ENCODE data around the gene NT5DC1.

- TF ChIP-seq EZH2 (IDR thresholded peaks at IDR 0.05; ENCODE audit: borderline replicate concordance, insufficient read depth, low read depth, low read length, poor library complexity, severe bottlenecking) = no peak
- TF ChIP-seq, protein P1, sequence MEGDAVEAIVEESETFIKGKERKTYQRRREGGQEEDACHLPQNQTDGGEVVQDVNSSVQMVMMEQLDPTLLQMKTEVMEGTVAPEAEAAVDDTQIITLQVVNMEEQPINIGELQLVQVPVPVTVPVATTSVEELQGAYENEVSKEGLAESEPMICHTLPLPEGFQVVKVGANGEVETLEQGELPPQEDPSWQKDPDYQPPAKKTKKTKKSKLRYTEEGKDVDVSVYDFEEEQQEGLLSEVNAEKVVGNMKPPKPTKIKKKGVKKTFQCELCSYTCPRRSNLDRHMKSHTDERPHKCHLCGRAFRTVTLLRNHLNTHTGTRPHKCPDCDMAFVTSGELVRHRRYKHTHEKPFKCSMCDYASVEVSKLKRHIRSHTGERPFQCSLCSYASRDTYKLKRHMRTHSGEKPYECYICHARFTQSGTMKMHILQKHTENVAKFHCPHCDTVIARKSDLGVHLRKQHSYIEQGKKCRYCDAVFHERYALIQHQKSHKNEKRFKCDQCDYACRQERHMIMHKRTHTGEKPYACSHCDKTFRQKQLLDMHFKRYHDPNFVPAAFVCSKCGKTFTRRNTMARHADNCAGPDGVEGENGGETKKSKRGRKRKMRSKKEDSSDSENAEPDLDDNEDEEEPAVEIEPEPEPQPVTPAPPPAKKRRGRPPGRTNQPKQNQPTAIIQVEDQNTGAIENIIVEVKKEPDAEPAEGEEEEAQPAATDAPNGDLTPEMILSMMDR (IDR thresholded peaks at IDR 0.05) = no peak
These were observed 121.3 kb downstream of the NT5DC1 start for GRCh38 chr6:116221911-116222310.
